HG03139 (cell line): ENCODE data around the gene AFF1.
"Not testable (repeated sequence)": the region's sequence is repeated elsewhere in the genome, so short reads cannot be mapped to it uniquely, and the experiment has no call there.

Source experiments
- ATAC-seq: cut with Tn5 transposase; IDR thresholded peaks from one replicate; pipeline ENCODE4 v1.9.1; 2021; ENCODE audit not compliant: unreplicated experiment

AFF1 gene

GRCh38 chr4:86977621-86978184 is 42.9 kb downstream of the AFF1 start:
- peak; percentile 72 for ATAC-seq

DNA sequence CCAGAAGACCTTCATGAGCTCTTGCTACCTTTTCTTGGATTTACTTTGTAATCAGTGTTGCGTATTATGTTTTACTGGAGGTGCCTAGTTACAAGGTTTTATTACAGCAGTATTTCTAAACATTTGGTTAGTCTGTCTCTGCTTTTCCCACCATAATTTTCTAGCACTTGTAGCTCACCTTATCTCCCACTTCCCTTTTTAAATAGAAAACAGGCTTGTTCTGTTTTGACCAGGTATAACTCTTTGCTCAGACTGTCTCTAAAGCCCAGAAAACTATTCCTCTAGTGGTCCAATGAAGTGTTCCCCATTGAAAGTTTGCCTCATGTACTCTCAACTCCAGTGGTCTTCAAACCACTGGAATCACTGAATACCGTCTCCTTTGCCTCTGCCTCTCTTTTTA is 43.9 kb downstream of the AFF1 start:
- ATAC-seq = no peak

- ATAC-seq = no peak
Observed at GRCh38 chr4:86980230-86980629, 45.4 kb downstream of the AFF1 start.

GRCh38 chr4:86981789-86982188 is 47.0 kb downstream of the AFF1 start:
- peak; percentile 53 for ATAC-seq

DNA sequence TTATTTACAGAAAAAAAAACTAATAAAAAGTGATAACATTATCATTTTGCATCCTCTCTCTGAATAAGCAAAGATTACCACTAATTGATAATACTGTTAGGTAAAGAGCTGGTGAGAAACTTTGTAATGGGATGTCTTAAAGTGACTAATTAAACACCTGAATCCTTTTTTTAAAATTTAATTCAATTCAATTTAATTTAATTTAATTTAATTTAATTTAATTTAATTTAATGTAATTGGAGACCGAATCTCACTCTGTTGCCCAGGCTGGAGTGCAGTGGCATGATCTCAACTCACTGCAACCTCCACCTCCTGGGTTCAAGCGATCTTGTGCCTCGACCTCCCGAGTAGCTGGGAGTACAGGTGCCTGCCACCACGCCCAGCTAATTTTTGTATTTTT is 51.0 kb downstream of the AFF1 start:
- ATAC-seq = not testable (repeated sequence)

- ATAC-seq = not testable (repeated sequence)
Observed at GRCh38 chr4:86989658-86990057, 54.8 kb downstream of the AFF1 start.

GRCh38 chr4:86990510-86990909 is 55.7 kb downstream of the AFF1 start:
- ATAC-seq = no peak

DNA sequence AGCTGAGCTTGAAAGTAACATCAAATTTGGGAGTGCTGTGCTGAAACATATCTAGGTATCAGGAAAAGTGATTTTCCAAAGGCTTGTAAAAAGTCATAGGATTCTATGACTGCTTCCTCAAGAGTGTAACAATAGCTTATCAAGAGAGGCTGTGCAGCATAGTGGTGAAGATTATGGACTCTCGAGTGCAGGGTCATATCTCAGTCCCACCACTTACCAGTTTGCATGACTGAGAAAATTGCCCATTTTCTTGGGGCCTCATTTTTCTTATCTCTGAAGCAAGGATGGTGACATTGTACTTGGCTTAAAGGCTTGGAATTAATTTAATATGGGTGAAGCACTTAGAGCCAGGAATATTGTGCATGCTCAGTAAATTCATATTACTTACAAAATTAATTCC is 57.2 kb downstream of the AFF1 start:
- no peak for ATAC-seq

DNA sequence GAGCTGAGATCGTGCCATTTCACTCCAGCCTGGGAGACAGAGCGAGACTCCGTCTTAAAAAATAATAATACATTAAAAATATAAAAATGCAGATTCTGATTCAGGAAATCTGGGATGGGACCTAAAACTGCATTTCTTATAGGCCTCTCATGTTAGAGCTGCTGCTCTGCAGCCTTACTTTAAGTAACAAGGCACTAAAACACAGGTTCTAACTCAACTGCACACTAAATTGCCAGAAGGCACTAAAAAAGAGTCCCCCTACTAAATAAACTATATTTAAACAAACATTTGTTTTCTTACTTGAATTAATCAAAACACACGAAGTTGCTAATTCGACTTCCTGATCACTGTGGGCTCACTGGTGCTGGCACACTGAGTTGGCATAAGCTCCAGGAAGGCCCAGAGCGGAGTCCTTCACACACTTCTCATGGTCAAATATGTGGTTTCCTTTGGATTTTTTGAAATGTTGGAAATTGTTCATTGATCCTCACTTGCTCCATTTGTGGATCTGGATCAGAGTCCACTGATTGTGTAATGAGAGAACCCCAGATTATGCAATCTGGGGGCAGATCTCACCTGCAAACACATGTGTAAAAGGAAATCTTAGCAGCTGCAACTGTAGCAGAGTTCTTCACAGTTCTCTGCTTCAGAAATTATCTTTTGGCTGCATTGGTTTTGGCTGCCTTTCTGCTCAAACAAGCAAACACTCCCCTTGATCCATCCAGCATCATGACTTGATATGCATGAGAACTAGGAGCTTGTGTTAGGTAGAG is 59.3 kb downstream of the AFF1 start:
- ATAC-seq = no peak

- ATAC-seq = no peak
Observed at GRCh38 chr4:86994686-86995085, 59.9 kb downstream of the AFF1 start.

DNA sequence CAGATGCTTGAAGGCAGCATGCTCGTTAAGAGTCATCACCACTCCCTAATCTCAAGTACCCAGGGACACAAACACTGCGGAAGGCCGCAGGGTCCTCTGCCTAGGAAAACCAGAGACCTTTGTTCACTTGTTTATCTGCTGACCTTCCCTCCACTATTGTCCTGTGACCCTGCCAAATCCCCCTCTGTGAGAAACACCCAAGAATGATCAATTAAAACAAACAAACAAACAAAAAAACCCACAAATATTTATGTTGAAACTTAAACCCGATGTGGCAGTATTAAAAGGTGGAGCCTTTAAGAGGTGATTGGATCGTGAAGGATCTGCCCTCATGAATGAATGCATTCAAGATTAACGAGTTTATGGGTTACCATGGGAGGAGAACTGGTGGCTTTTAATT is 61.7 kb downstream of the AFF1 start:
- ATAC-seq = not testable (repeated sequence)

DNA sequence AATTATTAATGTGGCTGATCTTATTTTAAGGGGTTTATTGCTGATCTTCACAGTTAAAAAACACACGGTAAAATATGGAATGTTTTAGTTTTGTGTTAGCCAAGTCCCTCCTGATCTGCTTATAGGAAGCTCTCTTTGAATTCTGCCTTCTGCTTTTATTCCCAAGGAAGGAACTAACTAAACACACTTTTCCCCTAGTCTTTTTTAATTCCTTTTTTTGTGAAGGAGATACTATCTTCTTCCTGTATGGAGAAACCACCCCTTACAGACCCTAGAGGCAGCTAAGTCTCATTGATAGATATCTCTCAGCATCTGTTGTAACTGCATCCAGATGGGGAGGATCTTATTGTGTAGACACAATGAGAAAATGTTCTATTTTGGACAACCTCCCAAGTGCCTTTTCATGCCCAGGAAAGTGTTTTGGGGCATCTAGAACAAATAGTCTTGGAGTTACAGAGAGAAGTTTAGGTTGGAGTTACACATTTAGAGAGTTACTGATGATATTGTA is 64.4 kb downstream of the AFF1 start:
- no peak for ATAC-seq

DNA sequence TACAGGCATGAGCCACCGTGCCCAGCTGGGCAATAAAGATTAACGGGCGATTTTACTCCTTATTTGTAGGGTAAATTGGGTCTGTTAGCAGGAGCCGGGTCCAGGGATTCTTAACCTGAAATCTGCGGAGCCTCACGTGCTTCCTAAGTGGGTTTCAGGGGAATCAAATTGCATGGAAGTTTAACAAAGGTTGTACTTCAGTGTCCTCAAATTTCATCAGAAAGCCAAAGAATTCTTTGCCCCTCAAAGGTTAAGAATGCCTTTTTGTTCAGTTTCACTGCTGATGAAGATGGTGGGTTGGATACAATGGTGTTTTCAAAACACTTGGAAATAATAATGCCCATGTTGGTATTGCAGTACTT is 67.9 kb downstream of the AFF1 start:
- no peak for ATAC-seq

GRCh38 chr4:87003266-87003665 is 68.5 kb downstream of the AFF1 start:
- no peak for ATAC-seq

GRCh38 chr4:87005369-87005689 is 70.5 kb downstream of the AFF1 start:
- ATAC-seq = no peak

DNA sequence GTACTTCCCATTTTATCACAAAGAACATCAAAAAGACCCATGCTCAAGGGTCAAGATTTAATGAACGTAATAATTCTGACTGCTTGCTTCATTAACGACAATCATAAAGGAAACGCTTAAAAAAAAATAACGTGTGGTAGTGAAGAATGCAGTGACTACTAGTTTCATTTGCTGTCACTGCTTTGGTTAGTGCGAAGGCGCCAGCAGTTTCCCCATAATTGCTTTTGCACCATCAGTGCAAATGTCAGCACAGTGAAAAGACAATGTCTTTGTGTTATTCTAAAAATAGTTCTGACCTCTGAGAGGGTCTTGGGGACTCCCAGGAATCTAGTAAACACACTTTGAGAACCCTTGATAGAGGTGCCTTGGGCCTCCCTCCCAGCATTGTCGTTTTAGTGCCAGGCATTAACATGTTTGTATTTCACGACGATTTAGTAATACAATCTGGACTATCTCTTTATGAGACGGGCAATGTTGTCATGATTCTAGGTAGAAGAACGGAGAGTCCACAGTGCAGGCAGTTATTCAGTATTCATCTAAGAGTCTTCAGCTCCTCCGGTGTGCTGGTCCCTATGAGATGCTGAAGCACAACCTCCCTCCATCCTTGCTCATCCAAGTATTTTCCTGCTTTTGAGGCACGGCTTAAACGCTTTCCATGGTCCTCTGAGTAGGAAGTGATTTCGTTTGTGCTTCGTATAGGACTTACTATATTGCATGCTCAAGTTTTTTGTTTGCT is 71.0 kb downstream of the AFF1 start:
- ATAC-seq = no peak

- no peak for ATAC-seq
Observed at GRCh38 chr4:87006426-87006675, 71.5 kb downstream of the AFF1 start.

GRCh38 chr4:87006676-87007527 is 72.1 kb downstream of the AFF1 start:
- ATAC-seq = peak; percentile 67

DNA sequence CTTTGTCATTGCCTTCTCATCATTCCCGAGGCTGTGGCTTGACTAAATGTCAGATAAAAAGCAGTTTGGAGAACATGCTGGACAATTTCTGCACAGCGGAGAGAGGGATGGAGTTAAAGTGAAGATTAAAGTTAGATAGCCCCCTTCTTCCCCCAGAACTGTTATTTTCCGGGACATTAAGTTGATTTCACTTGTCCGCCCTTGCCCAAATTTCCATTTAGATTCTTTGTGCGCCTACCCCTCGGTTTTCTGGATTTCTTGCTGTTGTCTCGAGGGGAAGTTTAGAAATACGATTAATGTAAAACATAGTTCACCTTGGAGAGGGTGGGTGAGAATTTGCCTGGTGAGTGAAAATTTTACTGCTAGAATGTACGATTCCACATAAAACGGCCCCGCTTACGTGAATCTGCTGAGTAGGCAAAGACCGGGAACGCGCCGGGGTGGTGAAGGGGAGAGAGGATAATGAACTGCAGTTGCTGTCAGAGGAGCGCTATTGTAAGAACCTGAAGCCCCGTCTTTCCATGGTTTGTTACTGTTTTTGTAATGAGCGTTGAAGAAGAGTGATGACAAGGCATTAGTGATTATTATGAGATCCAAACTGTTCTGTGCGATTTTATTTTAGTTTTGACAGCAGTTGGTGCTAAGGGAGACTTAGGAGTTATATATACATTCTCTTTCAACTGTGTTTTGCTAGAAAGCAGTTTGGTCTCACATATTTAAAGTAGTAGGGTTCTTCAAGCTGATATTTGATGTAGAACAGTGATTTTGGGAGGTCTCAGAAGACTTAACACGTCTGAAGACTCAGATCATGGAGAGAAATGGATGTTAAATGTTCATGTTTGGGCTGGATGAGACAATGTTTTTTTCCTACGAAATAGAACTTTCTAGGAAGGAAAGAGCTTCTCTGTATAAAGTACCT is 73.0 kb downstream of the AFF1 start:
- ATAC-seq = no peak

GRCh38 chr4:87009095-87009648 is 74.4 kb downstream of the AFF1 start:
- ATAC-seq = no peak
